HG02870 (cell line): Measurements from ENCODE around the gene BEST3.
"Not testable (repeated sequence)": the region's sequence is repeated elsewhere in the genome, so short reads cannot be mapped to it uniquely, and the experiment has no call there.

Source experiments
- ATAC-seq: cut with Tn5 transposase; IDR thresholded peaks from one replicate; pipeline ENCODE4 v1.9.1; 2021; ENCODE audit warnings: mild to moderate bottlenecking, moderate library complexity; ENCODE audit not compliant: unreplicated experiment

BEST3 gene

GRCh38 chr12:69688471-69689427, 10.4 kb downstream of the BEST3 start:
- peak; percentile 67 for ATAC-seq

- no peak for ATAC-seq
These were observed 11.1 kb downstream of the BEST3 start for GRCh38 chr12:69688021-69688420.

GRCh38 chr12:69687390-69687789, 11.7 kb downstream of the BEST3 start:
- no peak for ATAC-seq

GRCh38 chr12:69686731-69687130, 12.4 kb downstream of the BEST3 start:
- no peak for ATAC-seq

GRCh38 chr12:69685810-69686209, 13.3 kb downstream of the BEST3 start:
- peak; percentile 56 for ATAC-seq

GRCh38 chr12:69684466-69684865, 14.6 kb downstream of the BEST3 start:
- ATAC-seq: no peak

- no peak for ATAC-seq
These were observed 16.9 kb downstream of the BEST3 start for GRCh38 chr12:69682110-69682755.

GRCh38 chr12:69679119-69679518, 20.0 kb downstream of the BEST3 start:
- ATAC-seq: no peak

GRCh38 chr12:69676257-69677012, 22.7 kb downstream of the BEST3 start:
- no peak for ATAC-seq

GRCh38 chr12:69672195-69672594, 26.9 kb downstream of the BEST3 start:
- no peak for ATAC-seq

GRCh38 chr12:69671597-69671996, 27.5 kb downstream of the BEST3 start:
- ATAC-seq: no peak

- no peak for ATAC-seq
These were observed 32.3 kb downstream of the BEST3 start for GRCh38 chr12:69666798-69667197.

- not testable (repeated sequence) for ATAC-seq
These were observed 34.1 kb downstream of the BEST3 start for GRCh38 chr12:69664930-69665377.

- no peak for ATAC-seq
These were observed 35.4 kb downstream of the BEST3 start for GRCh38 chr12:69663726-69664125.

- ATAC-seq: no peak
These were observed 36.3 kb downstream of the BEST3 start for GRCh38 chr12:69662764-69663163.

- ATAC-seq: no peak
These were observed 37.7 kb downstream of the BEST3 start for GRCh38 chr12:69661386-69661785.

- ATAC-seq: no peak
These were observed 38.8 kb downstream of the BEST3 start for GRCh38 chr12:69660164-69660863.

- ATAC-seq: no peak
These were observed 40.9 kb downstream of the BEST3 start for GRCh38 chr12:69658203-69658602.

GRCh38 chr12:69657376-69658137, 41.5 kb downstream of the BEST3 start:
- no peak for ATAC-seq
